IMR-90 (cell line): ENCODE measurements around the gene UBE2E2. TPM values are rescaled to one million over a fixed set of nuclear protein-coding genes. Genes with fewer than 3 reads are reported as not detected.

Experiments
- ATAC-seq: fragments of 200-7000 bp; cut with Tn5 transposase; 2 replicates; pipeline ENCODE4 v1.9.1; 2020; ENCODE audit warnings: low read depth, mild to moderate bottlenecking, moderate library complexity
- BruUV-seq: library from RNA; stranded (reverse); fragments of 400-500 nt; replicated peaks from 2 replicates; lab custom pipeline; 2021; lab: Mats Ljungman, UMichigan
- CTCF ChIA-PET: fragments of 300-600 bp; formaldehyde crosslinking; extraction: SDS; loops from one replicate; lab custom pipeline; 2021; ENCODE audit warnings: antibody characterized with exemption; lab: Yijun Ruan, JAX
- POLR2A ChIA-PET: fragments of 300-600 bp; sonication (Branson Sonifier 250); formaldehyde crosslinking; loops from one replicate; lab custom pipeline; 2022; ENCODE audit warnings: antibody characterized with exemption; ENCODE audit not compliant: unreplicated experiment; lab: Charles Lee
- DNase-seq: peaks from one replicate; pipeline ENCODE4 v3.0.0; 2013
- H2AFZ ChIP-seq: replicated peaks from 2 replicates; pipeline ENCODE3; 2013; ENCODE audit warnings: low read length, mild to moderate bottlenecking; ENCODE audit not compliant: poor library complexity
- H2AK5ac ChIP-seq: 2 replicates; pipeline ENCODE4 v1.6.1; 2013; ENCODE audit warnings: low read depth, low read length, inconsistent platforms
- H2AK9ac ChIP-seq: replicated peaks from 2 replicates; pipeline ENCODE3; 2013; ENCODE audit warnings: mild to moderate bottlenecking, low read depth, low read length, moderate library complexity; ENCODE audit not compliant: poor library complexity
- H2BK120ac ChIP-seq: 2 replicates; pipeline ENCODE4 v1.6.1; 2013; ENCODE audit warnings: low read depth, low read length, inconsistent platforms
- H2BK15ac ChIP-seq: 3 replicates; pipeline ENCODE4 v1.6.1; 2013; ENCODE audit warnings: low read depth, low read length, inconsistent platforms
- H2BK20ac ChIP-seq: 2 replicates; pipeline ENCODE4 v1.6.1; 2013; ENCODE audit warnings: low read depth, mild to moderate bottlenecking, inconsistent platforms, low read length, moderate library complexity
- H2BK5ac ChIP-seq: 2 replicates; pipeline ENCODE4 v1.6.1; 2013; ENCODE audit warnings: mild to moderate bottlenecking, low read depth, low read length, inconsistent platforms; ENCODE audit not compliant: poor library complexity, severe bottlenecking
- H3K14ac ChIP-seq: replicated peaks from 2 replicates; pipeline ENCODE4 v1.6.1; 2013; ENCODE audit warnings: low read depth, low read length, inconsistent platforms
- H3K18ac ChIP-seq: 2 replicates; pipeline ENCODE4 v1.6.1; 2013; ENCODE audit warnings: low read depth, low read length, control low read depth
- H3K23ac ChIP-seq: 2 replicates; pipeline ENCODE4 v1.6.1; 2013; ENCODE audit warnings: low read depth, low read length, inconsistent platforms
- H3K27ac ChIP-seq: 2 replicates; pipeline ENCODE4 v1.5.1; 2013; ENCODE audit warnings: mild to moderate bottlenecking, control low read depth, low read length; ENCODE audit not compliant: insufficient read depth
- H3K27me3 ChIP-seq: 2 replicates; pipeline ENCODE4 v1.6.1; 2013; ENCODE audit warnings: low read length; ENCODE audit not compliant: control insufficient read depth, insufficient read depth
- H3K36me3 ChIP-seq: 2 replicates; pipeline ENCODE4 v1.6.1; 2013; ENCODE audit warnings: low read length, mixed read lengths; ENCODE audit not compliant: control insufficient read depth, insufficient read depth
- H3K4ac ChIP-seq: 2 replicates; pipeline ENCODE4 v1.6.1; 2013; ENCODE audit warnings: low read depth, low read length, inconsistent platforms
- H3K4me1 ChIP-seq: 2 replicates; pipeline ENCODE4 v1.6.1; 2013; ENCODE audit warnings: low read length, mixed read lengths; ENCODE audit not compliant: control insufficient read depth, insufficient read depth
- H3K4me2 ChIP-seq: 2 replicates; pipeline ENCODE4 v1.6.1; 2013; ENCODE audit warnings: low read depth, mild to moderate bottlenecking, control low read depth, low read length, moderate library complexity
- H3K4me3 ChIP-seq: 2 replicates; pipeline ENCODE4 v1.5.1; 2013; ENCODE audit warnings: low read depth, mild to moderate bottlenecking, control low read depth, low read length, moderate library complexity; ENCODE audit not compliant: insufficient read depth
- H3K56ac ChIP-seq: 2 replicates; pipeline ENCODE4 v1.6.1; 2013; ENCODE audit warnings: low read length, inconsistent platforms; ENCODE audit not compliant: insufficient read depth; ENCODE audit errors: extremely low read depth
- H3K79me1 ChIP-seq, 2 experiments: 2 replicates each; pipeline ENCODE4 v1.6.1; 2013; ENCODE audit warnings: low read length in 2 of 2, inconsistent platforms in 1 of 2, low read depth in 1 of 2
- H3K9ac ChIP-seq: 2 replicates; pipeline ENCODE4 v1.6.1; 2013; ENCODE audit warnings: low read depth, low read length, control low read depth
- H3K9me1 ChIP-seq: 2 replicates; pipeline ENCODE4 v1.6.1; 2013; ENCODE audit warnings: low read length, inconsistent platforms; ENCODE audit not compliant: insufficient read depth
- H3K9me3 ChIP-seq: 2 replicates; pipeline ENCODE4 v1.6.1; 2013; ENCODE audit warnings: low read length; ENCODE audit not compliant: control insufficient read depth, insufficient read depth
- H4K20me1 ChIP-seq: 2 replicates; pipeline ENCODE4 v1.6.1; 2013; ENCODE audit warnings: low read length, inconsistent platforms; ENCODE audit not compliant: insufficient read depth
- H4K5ac ChIP-seq: 2 replicates; pipeline ENCODE4 v1.6.1; 2013; ENCODE audit warnings: mild to moderate bottlenecking, low read depth, low read length, control low read depth
- H4K8ac ChIP-seq, 2 experiments: 2 replicates each; pipeline ENCODE4 v1.6.1; 2013; ENCODE audit warnings: low read depth in 2 of 2, low read length in 2 of 2, control low read depth in 1 of 2, inconsistent platforms in 1 of 2
- H4K91ac ChIP-seq: 2 replicates; pipeline ENCODE4 v1.6.1; 2013; ENCODE audit warnings: low read depth, low read length, inconsistent platforms; ENCODE audit not compliant: insufficient read depth
- CTCF ChIP-seq: conservative IDR thresholded peaks from 2 replicates; pipeline ENCODE4 v1.5.1; 2012; ENCODE audit warnings: mild to moderate bottlenecking, low read depth, low read length, improper control_type of control experiment
- ELK1 ChIP-seq: fragments of 150-350 bp; IDR thresholded peaks from 2 replicates; pipeline ENCODE4 v1.6.1; 2016; ENCODE audit warnings: low read depth, mild to moderate bottlenecking, low read length, moderate library complexity, borderline replicate concordance
- FOS ChIP-seq: fragments of 150-350 bp; IDR thresholded peaks from 2 replicates; pipeline ENCODE4 v1.6.1; 2016; ENCODE audit warnings: low read depth, low read length
- MAFK ChIP-seq: IDR thresholded peaks from 2 replicates; pipeline ENCODE4 v1.6.1; 2012; ENCODE audit warnings: low read depth, low read length, improper control_type of control experiment
- RAD21 ChIP-seq: IDR thresholded peaks from 2 replicates; pipeline ENCODE4 v1.6.1; 2012; ENCODE audit warnings: low read length, improper control_type of control experiment
- RFX5 ChIP-seq: IDR thresholded peaks from 2 replicates; pipeline ENCODE4 v1.8.0; 2012; ENCODE audit warnings: low read depth, mild to moderate bottlenecking, low read length, moderate library complexity
- SMC3 ChIP-seq: fragments of 150-350 bp; IDR thresholded peaks from 2 replicates; pipeline ENCODE4 v1.6.1; 2016; ENCODE audit warnings: low read depth, mild to moderate bottlenecking, antibody characterized with exemption, low read length, moderate library complexity
- USF2 ChIP-seq: fragments of 150-350 bp; IDR thresholded peaks from 2 replicates; pipeline ENCODE4 v1.6.1; 2017; ENCODE audit warnings: mild to moderate bottlenecking, antibody characterized with exemption, low read length, low read depth
- WGBS, 2 experiments: methylation state at CpG; one replicate each; pipeline versions ENCODE4 v1.1.5 to v1.1.7; 2013; ENCODE audit warnings: missing lambda C conversion rate in 2 of 2; ENCODE audit not compliant: insufficient read length in 1 of 2; ENCODE audit errors: extremely low coverage in 2 of 2; 5-methylcytosine and 5-hydroxymethylcytosine counted together
- dilution Hi-C: fragments of 300-500 bp; cut with HindIII; formaldehyde crosslinking; loops from one replicate; pipeline ENCODE4 v1.14.3; 2018; ENCODE audit warnings: low sequenced_read_pairs; ENCODE audit not compliant: unreplicated experiment
- in situ Hi-C: fragments of 300-500 bp; cut with MboI; formaldehyde crosslinking; loops from 3 replicates; pipeline ENCODE4 v1.14.3; 2019; ENCODE audit warnings: low sequenced_read_pairs, inconsistent platforms, mixed read lengths
- intact Hi-C: fragments of 100-400 bp; cut with micrococcal nuclease; formaldehyde crosslinking; loops from 2 replicates; pipeline ENCODE4 v1.10.0; 2022
- polyA plus RNA-seq, 3 experiments: library from polyadenylated mRNA; depleted of rRNA; stranded (reverse); fragments of >200 nt; gene quantifications; 2 replicates each; pipeline ENCODE4 v1.2.3, GENCODE V29; 2012; ENCODE audit warnings: low replicate concordance in 1 of 3
- total RNA-seq: library from RNA; depleted of rRNA; stranded (reverse); fragments of >200 nt; gene quantifications from 2 replicates; pipeline ENCODE4 v1.2.3, GENCODE V29; 2012

UBE2E2 gene
- total and polyA plus RNA-seq, 2 of the 4 experiments (the other 2 are of a cell fraction), result 18.6 to 32.7 TPM

GRCh38 chr3:23406601-23407000 is 203.5 kb downstream of the UBE2E2 start:
- Histone ChIP-seq H4K91ac (no peak overlapping the region), H4K5ac (no peak overlapping the region), H3K79me1 (no peaks in the 10 kb centered on the region), H3K23ac (no peak overlapping the region), H3K4me1 (no peaks in the 10 kb centered on the region), H2AFZ (no peak overlapping the region), H3K9ac (no peak overlapping the region), H3K27me3 (no peaks in the 10 kb centered on the region), H2AK9ac (no peak overlapping the region), H2AK5ac (no peak overlapping the region), H2BK20ac (no peak overlapping the region), H3K4me2 (no peak overlapping the region), H4K8ac (no peak overlapping the region), H3K9me3 (no peaks in the 10 kb centered on the region), H2BK15ac (no peak overlapping the region), H2BK5ac (no peak overlapping the region), H3K36me3 (no peaks in the 10 kb centered on the region), H3K27ac (no peak overlapping the region), H3K18ac (no peak overlapping the region), H3K56ac (no peak overlapping the region), H3K9me1 (no peaks in the 10 kb centered on the region; the same call in 1 of the 2 replicates), H4K20me1 (0 out of 2 replicates have a peak, but pooled peaks cover 2% of the 10 kb centered on the region), H2BK120ac (no peak overlapping the region), H3K4me3 (no peak overlapping the region), H3K4ac (no peak overlapping the region), H3K14ac (no peak overlapping the region)
- CTCF ChIA-PET, result interaction anchor here (0.6 kb wide), 1 partner anchor 109 kb away, joined by 5 read pairs; no protein-coding TSS in a partner anchor
- TF ChIP-seq SMC3, result no peak
- no peak for TF ChIP-seq FOS
- TF ChIP-seq USF2, result no peak
- TF ChIP-seq RAD21, result no peak
- no peak for TF ChIP-seq CTCF
- TF ChIP-seq RFX5, result no peak
- TF ChIP-seq ELK1, result no peak
- no peak for TF ChIP-seq MAFK
- POLR2A ChIA-PET, result no interaction called here
- BruUV-seq, result no TSS peak
- peak; percentile 4 for DNase-seq
- intact Hi-C loops (no loop called here), in situ Hi-C loops (no loop called here), dilution Hi-C loops (no loop called here)
- no peak for ATAC-seq
- WGBS, 2 experiments, result no CpG with 5 or more reads among the region's 1 CpG
